ENCODE data around the gene SRD5A1.

DNA sequence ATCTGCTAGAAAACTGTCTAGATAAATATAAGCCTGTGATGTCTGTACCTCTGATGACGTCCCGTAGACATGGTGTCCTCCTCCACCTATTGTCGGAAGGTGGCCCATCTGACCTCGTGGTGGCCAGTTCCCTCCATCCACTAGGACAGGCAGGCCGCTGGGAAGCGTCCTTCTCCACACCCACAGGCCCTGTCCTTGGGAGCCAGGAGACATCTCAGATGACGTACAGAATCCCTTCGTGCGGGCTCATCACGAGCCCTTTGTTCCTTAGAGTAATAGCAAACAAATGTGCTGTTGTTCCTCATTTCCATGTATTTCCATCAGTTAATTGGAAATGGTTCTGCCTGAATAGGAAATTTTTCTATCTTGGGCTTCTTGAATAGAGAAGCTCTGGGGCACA lies 41.6 kb downstream of the SRD5A1 start:
- TF ChIP-seq EZH2 (IDR thresholded peaks at IDR 0.05): no peak
- TF ChIP-seq, protein P1, sequence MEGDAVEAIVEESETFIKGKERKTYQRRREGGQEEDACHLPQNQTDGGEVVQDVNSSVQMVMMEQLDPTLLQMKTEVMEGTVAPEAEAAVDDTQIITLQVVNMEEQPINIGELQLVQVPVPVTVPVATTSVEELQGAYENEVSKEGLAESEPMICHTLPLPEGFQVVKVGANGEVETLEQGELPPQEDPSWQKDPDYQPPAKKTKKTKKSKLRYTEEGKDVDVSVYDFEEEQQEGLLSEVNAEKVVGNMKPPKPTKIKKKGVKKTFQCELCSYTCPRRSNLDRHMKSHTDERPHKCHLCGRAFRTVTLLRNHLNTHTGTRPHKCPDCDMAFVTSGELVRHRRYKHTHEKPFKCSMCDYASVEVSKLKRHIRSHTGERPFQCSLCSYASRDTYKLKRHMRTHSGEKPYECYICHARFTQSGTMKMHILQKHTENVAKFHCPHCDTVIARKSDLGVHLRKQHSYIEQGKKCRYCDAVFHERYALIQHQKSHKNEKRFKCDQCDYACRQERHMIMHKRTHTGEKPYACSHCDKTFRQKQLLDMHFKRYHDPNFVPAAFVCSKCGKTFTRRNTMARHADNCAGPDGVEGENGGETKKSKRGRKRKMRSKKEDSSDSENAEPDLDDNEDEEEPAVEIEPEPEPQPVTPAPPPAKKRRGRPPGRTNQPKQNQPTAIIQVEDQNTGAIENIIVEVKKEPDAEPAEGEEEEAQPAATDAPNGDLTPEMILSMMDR (IDR thresholded peaks at IDR 0.05): no peak

Data from neural progenitor cell (in vitro differentiated cells).